ENCODE results near the gene THEMIS2.

DNA sequence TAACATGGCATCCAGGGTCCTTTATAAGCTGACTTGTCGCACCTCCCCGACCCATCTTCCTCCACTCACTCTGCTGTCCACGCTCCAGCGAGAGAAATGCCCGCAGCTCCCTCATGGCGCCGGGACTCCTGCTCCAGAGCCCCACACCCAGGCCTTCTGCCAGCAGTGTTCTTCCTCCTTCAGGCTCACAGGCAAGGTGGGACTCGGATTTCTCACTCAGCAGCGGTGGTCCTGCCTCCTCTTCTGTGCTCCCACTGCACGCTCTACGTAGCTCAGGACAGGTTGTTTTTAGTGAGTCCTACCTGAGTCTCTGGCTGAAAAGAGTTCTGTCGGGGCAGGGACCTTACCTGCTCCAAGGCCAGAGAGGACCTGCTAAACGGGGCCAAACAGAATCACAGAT, 11.2 kb downstream of the THEMIS2 start:
- TF ChIP-seq EZH2 (IDR thresholded peaks at IDR 0.05; ENCODE audit: low read length) = no peak
- TF ChIP-seq, protein P1, sequence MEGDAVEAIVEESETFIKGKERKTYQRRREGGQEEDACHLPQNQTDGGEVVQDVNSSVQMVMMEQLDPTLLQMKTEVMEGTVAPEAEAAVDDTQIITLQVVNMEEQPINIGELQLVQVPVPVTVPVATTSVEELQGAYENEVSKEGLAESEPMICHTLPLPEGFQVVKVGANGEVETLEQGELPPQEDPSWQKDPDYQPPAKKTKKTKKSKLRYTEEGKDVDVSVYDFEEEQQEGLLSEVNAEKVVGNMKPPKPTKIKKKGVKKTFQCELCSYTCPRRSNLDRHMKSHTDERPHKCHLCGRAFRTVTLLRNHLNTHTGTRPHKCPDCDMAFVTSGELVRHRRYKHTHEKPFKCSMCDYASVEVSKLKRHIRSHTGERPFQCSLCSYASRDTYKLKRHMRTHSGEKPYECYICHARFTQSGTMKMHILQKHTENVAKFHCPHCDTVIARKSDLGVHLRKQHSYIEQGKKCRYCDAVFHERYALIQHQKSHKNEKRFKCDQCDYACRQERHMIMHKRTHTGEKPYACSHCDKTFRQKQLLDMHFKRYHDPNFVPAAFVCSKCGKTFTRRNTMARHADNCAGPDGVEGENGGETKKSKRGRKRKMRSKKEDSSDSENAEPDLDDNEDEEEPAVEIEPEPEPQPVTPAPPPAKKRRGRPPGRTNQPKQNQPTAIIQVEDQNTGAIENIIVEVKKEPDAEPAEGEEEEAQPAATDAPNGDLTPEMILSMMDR (optimal IDR thresholded peaks at IDR 0.05 in 1 of 3, IDR thresholded peaks at IDR 0.05 in 1 of 3, conservative IDR thresholded peaks at IDR 0.05 in 1 of 3; ENCODE audit: extremely low read depth in 1 of 3, insufficient read depth in 2 of 3, low read length in 3 of 3) = no peak
